HepG2 (cell line): Measurements from ENCODE around the gene SPSB2. TPM values are rescaled to one million over a fixed set of nuclear protein-coding genes. Genes with fewer than 3 reads are reported as not detected.
A peak's percentile ranks its signal among the peaks of the same experiment; 100 is the strongest.

Experiments
- CTCF ChIP-seq: sonication (generic); formaldehyde crosslinking; IDR thresholded peaks from 2 replicates; pipeline ENCODE4 v1.5.0; 2020; ENCODE audit warnings: mild to moderate bottlenecking, missing genetic modification reagents, moderate library complexity
- E2F5 ChIP-seq: sonication (generic); formaldehyde crosslinking; conservative IDR thresholded peaks from 2 replicates; pipeline ENCODE4 v1.4.0; 2020; ENCODE audit warnings: missing genetic modification reagents
- ESRRA ChIP-seq: sonication (generic); formaldehyde crosslinking; IDR thresholded peaks from 2 replicates; pipeline ENCODE4 v1.5.1; 2020; ENCODE audit warnings: mild to moderate bottlenecking, low read depth, missing genetic modification reagents
- GMEB2 ChIP-seq: IDR thresholded peaks from 2 replicates; pipeline ENCODE4 v1.6.1; 2016; ENCODE audit warnings: missing biosample characterization, missing genetic modification reagents, low read depth
- HMG20B ChIP-seq: conservative IDR thresholded peaks from 2 replicates; pipeline ENCODE4 v1.6.1; 2016; ENCODE audit warnings: missing genetic modification reagents, missing compliant biosample characterization
- JUN ChIP-seq: sonication (generic); formaldehyde crosslinking; IDR thresholded peaks from 2 replicates; pipeline ENCODE4 v1.4.0; 2020; ENCODE audit warnings: mild to moderate bottlenecking, missing genetic modification reagents
- KDM2A ChIP-seq: sonication (generic); formaldehyde crosslinking; IDR thresholded peaks from 2 replicates; pipeline ENCODE4 v1.4.0; 2020; ENCODE audit warnings: low read depth, missing genetic modification reagents, borderline replicate concordance
- KDM6A ChIP-seq: IDR thresholded peaks from 2 replicates; pipeline ENCODE4 v1.6.1; 2016; ENCODE audit warnings: low read depth
- MNT ChIP-seq: fragments of 450-650 bp; IDR thresholded peaks from 2 replicates; pipeline ENCODE4 v1.6.1; 2016
- NFKBIZ ChIP-seq: IDR thresholded peaks from 2 replicates; pipeline ENCODE4 v1.6.1; 2018; ENCODE audit warnings: missing genetic modification reagents, missing compliant biosample characterization
- NR3C1 ChIP-seq: sonication (generic); formaldehyde crosslinking; IDR thresholded peaks from 2 replicates; pipeline ENCODE4 v1.4.0; 2020; ENCODE audit warnings: missing genetic modification reagents
- POGZ ChIP-seq: sonication (generic); formaldehyde crosslinking; IDR thresholded peaks from 2 replicates; pipeline ENCODE4 v1.4.0; 2020; ENCODE audit warnings: mild to moderate bottlenecking, missing genetic modification reagents
- SMARCC2 ChIP-seq: fragments of 450-650 bp; IDR thresholded peaks from 2 replicates; pipeline ENCODE4 v1.6.1; 2017; ENCODE audit warnings: antibody characterized with exemption, mild to moderate bottlenecking
- SRY ChIP-seq: sonication (generic); formaldehyde crosslinking; IDR thresholded peaks from 2 replicates; pipeline ENCODE4 v1.8.0; 2022; ENCODE audit warnings: mild to moderate bottlenecking, missing genetic modification reagents
- TBX2 ChIP-seq: sonication (generic); formaldehyde crosslinking; IDR thresholded peaks from 2 replicates; pipeline ENCODE4 v1.5.0; 2020; ENCODE audit warnings: missing genetic modification reagents, mild to moderate bottlenecking, borderline replicate concordance
- TFDP1 ChIP-seq: IDR thresholded peaks from 2 replicates; pipeline ENCODE4 v1.6.1; 2016; ENCODE audit warnings: missing compliant biosample characterization, missing genetic modification reagents, borderline replicate concordance
- THAP7 ChIP-seq: sonication (generic); formaldehyde crosslinking; IDR thresholded peaks from 2 replicates; pipeline ENCODE4 v1.8.1; 2023; ENCODE audit warnings: mild to moderate bottlenecking, missing genetic modification reagents
- ZNF124 ChIP-seq: sonication (generic); formaldehyde crosslinking; IDR thresholded peaks from 2 replicates; pipeline ENCODE4 v1.4.0; 2020; ENCODE audit warnings: missing genetic modification reagents
- ZNF431 ChIP-seq: sonication (generic); formaldehyde crosslinking; IDR thresholded peaks from 2 replicates; pipeline ENCODE4 v1.9.0; 2022; ENCODE audit warnings: missing genetic modification reagents, low read depth, mild to moderate bottlenecking, borderline replicate concordance
- ZNF557 ChIP-seq: sonication (generic); formaldehyde crosslinking; IDR thresholded peaks from 2 replicates; pipeline ENCODE4 v1.4.0; 2020; ENCODE audit warnings: missing genetic modification reagents
- ZNF83 ChIP-seq: sonication (generic); formaldehyde crosslinking; IDR thresholded peaks from 2 replicates; pipeline ENCODE4 v1.4.0; 2020; ENCODE audit warnings: missing genetic modification reagents, mild to moderate bottlenecking, borderline replicate concordance
- ZNF891 ChIP-seq: sonication (generic); formaldehyde crosslinking; IDR thresholded peaks from 2 replicates; pipeline ENCODE4 v1.5.0; 2020; ENCODE audit warnings: mild to moderate bottlenecking, missing genetic modification reagents
- polyA plus RNA-seq, 8 experiments: library from polyadenylated mRNA; depleted of rRNA in 3 of 8; stranded (reverse) in 7 of 8; unstranded in 1 of 8; fragments of >200 nt; fragmentation: Illumina TruSeq in 4 of 8; extraction: Trizol in 4 of 8; gene quantifications; 2 replicates each; pipeline versions ENCODE4 v1.2.1 to v1.2.3, GENCODE V29; 2011 to 2016; ENCODE audit warnings: low read depth in 4 of 8, missing spikeins in 1 of 8, mixed read lengths in 1 of 8; ENCODE audit not compliant: insufficient read depth in 1 of 8
- total RNA-seq, 5 experiments: library from RNA; depleted of rRNA; stranded (reverse); fragments of >200 nt; fragmentation: Illumina TruSeq; extraction: Trizol; gene quantifications; 2 replicates each; pipeline ENCODE4 v1.2.3, GENCODE V29; 2016; ENCODE audit warnings: low read depth in 1 of 5

SPSB2 gene
- total and polyA plus RNA-seq, 2 of the 13 experiments (the other 11 are each of a cell fraction or from before 2014, with no cell fraction given) = 2.0 to 6.2 TPM

- TF ChIP-seq SMARCC2 = no peak
- peak; percentile 5; the same call in 1 of the 2 replicates for TF ChIP-seq CTCF (CRISPR knock-in tag)
- TF ChIP-seq E2F5 (CRISPR knock-in tag) = peak; percentile 55; the same call in 1 of the 2 replicates
- peak; percentile 80 for TF ChIP-seq SRY
- TF ChIP-seq ZNF557 (CRISPR knock-in tag) = peak; percentile 81; the same call in 1 of the 2 replicates
- no peak for TF ChIP-seq JUN (CRISPR knock-in tag)
- TF ChIP-seq ZNF431 (CRISPR knock-in tag) = no peak; the same call in 1 of the 2 replicates
- no peak for TF ChIP-seq HMG20B (CRISPR knock-in tag)
- no peak for TF ChIP-seq NR3C1 (CRISPR knock-in tag)
- TF ChIP-seq TBX2 (CRISPR knock-in tag) = no peak; the same call in 1 of the 2 replicates
- no peak for TF ChIP-seq KDM6A
- no peak for TF ChIP-seq MNT
- 0 out of 2 replicates have a peak, but pooled peaks have one; percentile 74 for TF ChIP-seq ZNF83 (CRISPR knock-in tag)
- peak; percentile 78 for TF ChIP-seq KDM2A (CRISPR knock-in tag)
- TF ChIP-seq THAP7 (CRISPR knock-in tag) = no peak
- TF ChIP-seq ESRRA (CRISPR knock-in tag) = no peak
- no peak for TF ChIP-seq GMEB2 (CRISPR knock-in tag)
- TF ChIP-seq ZNF891 (CRISPR knock-in tag) = peak; percentile 19; the same call in 1 of the 2 replicates
- TF ChIP-seq NFKBIZ (CRISPR knock-in tag) = no peak
- peak; percentile 52; the same call in 1 of the 2 replicates for TF ChIP-seq TFDP1 (CRISPR knock-in tag)
- no peak for TF ChIP-seq ZNF124 (CRISPR knock-in tag)
- TF ChIP-seq POGZ (CRISPR knock-in tag) = no peak
Observed at GRCh38 chr12:6867413-6868210, 5.5 kb downstream of the SPSB2 start, which contains the start of gene TPI1 (continued).
